B cell (primary cell): ENCODE measurements around the gene TNNT3.

Source experiments
- EZH2 ChIP-seq: IDR thresholded peaks from 2 replicates; pipeline ENCODE4 v1.6.1; 2012; ENCODE audit warnings: borderline replicate concordance, low read depth, mild to moderate bottlenecking, moderate library complexity, low read length; ENCODE audit not compliant: insufficient read depth, poor library complexity, severe bottlenecking
- TF ChIP-seq, protein P1 (sequence below): fragments of 200-600 bp; IDR thresholded peaks from one replicate; pipeline ENCODE4 v1.8.0; 2022; ENCODE audit warnings: antibody characterized with exemption, mild to moderate bottlenecking

DNA sequence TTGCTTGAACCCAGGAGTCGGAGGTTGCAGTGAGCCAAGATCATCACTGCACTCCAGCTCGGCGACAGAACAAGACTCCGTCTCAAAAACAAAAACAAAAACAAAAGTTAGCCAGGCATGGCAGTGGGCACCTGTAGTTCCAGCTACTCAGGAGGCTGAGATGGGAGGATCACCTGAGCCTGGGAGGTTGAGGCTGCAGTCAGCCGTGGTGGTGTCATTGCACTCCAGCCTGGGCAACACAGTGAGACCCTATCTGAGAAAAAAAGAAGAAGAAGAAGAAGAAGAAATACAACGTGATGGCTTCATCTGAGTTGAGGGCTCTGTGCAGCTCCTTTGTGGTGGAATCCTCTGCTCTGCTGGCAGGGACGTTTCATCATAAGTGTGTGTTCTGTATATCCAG lies 10.0 kb upstream of the TNNT3 start:
- TF ChIP-seq, protein P1, sequence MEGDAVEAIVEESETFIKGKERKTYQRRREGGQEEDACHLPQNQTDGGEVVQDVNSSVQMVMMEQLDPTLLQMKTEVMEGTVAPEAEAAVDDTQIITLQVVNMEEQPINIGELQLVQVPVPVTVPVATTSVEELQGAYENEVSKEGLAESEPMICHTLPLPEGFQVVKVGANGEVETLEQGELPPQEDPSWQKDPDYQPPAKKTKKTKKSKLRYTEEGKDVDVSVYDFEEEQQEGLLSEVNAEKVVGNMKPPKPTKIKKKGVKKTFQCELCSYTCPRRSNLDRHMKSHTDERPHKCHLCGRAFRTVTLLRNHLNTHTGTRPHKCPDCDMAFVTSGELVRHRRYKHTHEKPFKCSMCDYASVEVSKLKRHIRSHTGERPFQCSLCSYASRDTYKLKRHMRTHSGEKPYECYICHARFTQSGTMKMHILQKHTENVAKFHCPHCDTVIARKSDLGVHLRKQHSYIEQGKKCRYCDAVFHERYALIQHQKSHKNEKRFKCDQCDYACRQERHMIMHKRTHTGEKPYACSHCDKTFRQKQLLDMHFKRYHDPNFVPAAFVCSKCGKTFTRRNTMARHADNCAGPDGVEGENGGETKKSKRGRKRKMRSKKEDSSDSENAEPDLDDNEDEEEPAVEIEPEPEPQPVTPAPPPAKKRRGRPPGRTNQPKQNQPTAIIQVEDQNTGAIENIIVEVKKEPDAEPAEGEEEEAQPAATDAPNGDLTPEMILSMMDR, result no peak
- no peak for TF ChIP-seq EZH2
